GM21786 (cell line): ENCODE data around the gene WASHC3.
"Not testable (repeated sequence)": the region's sequence is repeated elsewhere in the genome, so short reads cannot be mapped to it uniquely, and the experiment has no call there.

ENCODE experiments used
- ATAC-seq: cut with Tn5 transposase; IDR thresholded peaks from one replicate; pipeline ENCODE4 v1.9.1; 2021; ENCODE audit not compliant: unreplicated experiment

Gene WASHC3

GRCh38 chr12:102061560-102062418, at the start of gene WASHC3:
Gene WASHC3, minus strand, starts transcription at chr12:102061991. Its CDS starts 29 bp downstream, at chr12:102061962.
- ATAC-seq = peak; percentile 95

DNA sequence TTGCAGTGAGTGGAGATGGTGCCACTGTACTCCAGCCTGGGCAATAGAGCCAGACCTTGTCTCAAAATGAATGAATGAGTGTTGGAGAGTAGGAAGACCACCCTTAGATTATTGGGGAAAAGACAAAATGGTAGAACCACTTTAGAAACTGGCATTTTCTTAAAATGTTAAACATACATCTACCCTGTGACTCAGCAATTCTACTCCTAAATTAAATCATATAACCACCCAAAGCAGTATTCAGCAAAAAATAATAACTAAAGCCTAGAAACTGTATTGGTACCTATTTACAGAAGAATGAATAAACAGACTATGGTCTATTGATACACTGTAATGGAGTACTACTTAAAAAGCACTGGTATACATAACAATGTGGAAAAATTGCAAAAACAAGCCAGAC, 49.0 kb upstream of the WASHC3 start:
- ATAC-seq = no peak

GRCh38 chr12:102107970-102108369, 46.2 kb upstream of the WASHC3 start:
- no peak for ATAC-seq

GRCh38 chr12:102106905-102107304, 45.1 kb upstream of the WASHC3 start:
- ATAC-seq = no peak

DNA sequence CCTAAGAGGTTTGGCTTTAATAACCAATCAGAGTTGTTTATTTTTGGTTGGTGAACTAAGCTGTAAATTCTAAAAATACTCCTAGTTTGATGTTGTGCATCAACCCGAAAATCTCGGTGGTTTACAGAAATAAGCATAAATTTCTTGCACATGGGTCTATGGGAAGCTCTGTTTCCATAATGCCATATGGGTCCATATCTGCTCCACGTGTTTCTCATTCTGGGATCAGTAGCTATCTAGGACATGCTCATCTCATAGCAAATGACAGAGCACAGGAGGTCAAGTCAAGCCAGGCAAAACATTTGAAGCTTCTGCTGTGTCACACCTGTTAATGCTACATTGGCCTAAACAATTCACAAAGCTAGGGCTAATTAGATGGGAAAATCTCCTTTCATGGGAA, 35.1 kb upstream of the WASHC3 start:
- ATAC-seq = no peak

- ATAC-seq = no peak
Observed at GRCh38 chr12:102095677-102096263, 34.0 kb upstream of the WASHC3 start.

- no peak for ATAC-seq
Observed at GRCh38 chr12:102093319-102093718, 31.5 kb upstream of the WASHC3 start.

GRCh38 chr12:102089228-102089835, 27.5 kb upstream of the WASHC3 start:
- not testable (repeated sequence) for ATAC-seq

DNA sequence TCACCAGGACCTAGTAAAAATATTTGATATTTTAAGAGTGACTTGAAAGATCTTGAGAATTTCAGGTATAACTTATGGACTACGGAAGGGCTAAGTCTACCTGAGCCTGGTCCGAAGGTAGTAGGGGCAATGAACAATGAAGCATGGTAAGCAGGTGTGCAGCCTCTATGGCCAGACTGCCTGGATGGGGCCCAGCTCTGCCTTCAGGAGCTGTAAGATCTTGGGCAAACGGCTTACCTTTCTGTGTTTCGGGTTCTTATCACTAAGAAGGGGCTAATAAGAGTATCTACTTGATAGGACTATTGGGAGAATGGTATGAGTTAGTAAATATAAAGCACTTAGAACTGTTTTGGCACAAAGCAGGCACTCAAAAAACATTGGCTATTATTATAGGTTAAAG, 19.1 kb upstream of the WASHC3 start:
- ATAC-seq = no peak

GRCh38 chr12:102072092-102072491, 10.3 kb upstream of the WASHC3 start:
- not testable (repeated sequence) for ATAC-seq

DNA sequence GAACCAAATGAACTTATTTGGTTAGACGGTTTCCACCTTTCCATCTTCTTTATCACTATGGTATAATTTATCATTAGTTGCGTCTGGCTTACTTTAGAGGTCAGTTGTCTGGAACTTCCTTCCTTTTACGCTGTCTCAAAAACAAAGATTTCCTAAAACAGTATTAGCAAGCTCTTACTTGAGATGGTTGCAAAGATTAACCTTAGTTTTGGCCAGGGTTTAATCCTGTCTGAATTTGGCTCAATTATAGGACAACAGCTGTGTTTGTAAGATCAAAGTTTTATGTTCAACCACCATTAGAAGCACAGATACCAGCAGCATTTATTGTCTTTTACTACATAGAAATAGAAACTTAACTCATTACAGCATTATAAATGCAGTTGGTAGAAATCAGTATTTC, 7.9 kb upstream of the WASHC3 start:
- no peak for ATAC-seq

- no peak for ATAC-seq
Observed at GRCh38 chr12:102067574-102068258, 5.9 kb upstream of the WASHC3 start.

DNA sequence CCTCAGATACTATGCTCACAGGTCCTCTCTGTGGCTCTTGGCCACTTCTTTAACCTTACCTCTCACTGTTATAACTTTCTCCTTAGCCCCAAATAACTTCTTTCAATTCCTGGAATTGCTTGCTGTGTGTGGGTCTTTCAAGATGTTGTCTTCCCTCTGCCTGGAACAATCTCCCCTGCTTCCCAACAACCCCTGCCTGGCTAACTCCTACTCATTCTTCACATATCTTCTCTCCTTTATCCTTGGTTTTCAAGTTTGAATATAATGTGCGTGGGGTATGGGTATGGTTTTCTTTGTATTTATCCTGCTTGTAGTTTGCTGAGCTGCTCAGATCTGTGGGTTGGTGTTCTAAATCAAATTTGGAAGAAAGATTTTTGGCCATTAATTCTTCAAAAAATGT, 2.7 kb upstream of the WASHC3 start:
- no peak for ATAC-seq

GRCh38 chr12:102063069-102063468, 1.3 kb upstream of the WASHC3 start:
- no peak for ATAC-seq

GRCh38 chr12:102062419-102062806, 622 bp upstream of the WASHC3 start:
- no peak for ATAC-seq

GRCh38 chr12:102061096-102061559, 663 bp downstream of the WASHC3 start:
- ATAC-seq = peak; percentile 41

GRCh38 chr12:102059343-102059742, 2.4 kb downstream of the WASHC3 start:
- no peak for ATAC-seq

DNA sequence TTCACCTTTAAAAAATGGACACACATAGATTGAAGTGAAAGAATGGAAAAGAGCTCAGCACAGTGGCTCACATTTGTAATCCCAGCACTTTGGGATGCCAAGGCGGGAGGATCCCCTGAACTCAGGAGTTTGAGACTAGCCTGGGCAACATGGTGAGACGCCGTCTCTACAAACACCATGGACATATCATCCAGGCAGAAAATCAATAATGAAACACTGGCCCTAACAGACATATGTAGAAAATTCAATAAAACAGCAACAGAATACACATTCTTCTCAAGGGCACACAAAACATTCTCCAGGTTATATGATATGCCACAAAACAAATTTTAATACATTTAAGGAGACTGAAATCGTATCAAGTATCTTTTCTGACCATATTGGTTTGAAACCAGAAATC, 7.4 kb downstream of the WASHC3 start:
- no peak for ATAC-seq

GRCh38 chr12:102053062-102053349, 8.8 kb downstream of the WASHC3 start:
- no peak for ATAC-seq

GRCh38 chr12:102052192-102053061, 9.4 kb downstream of the WASHC3 start:
- no peak for ATAC-seq
